ENCODE data around the gene AMOTL1.

The AMOTL1 gene

GRCh38 chr11:94741022-94741679 is 27.0 kb upstream of the AMOTL1 start:
- no peak for FAIRE-seq

GRCh38 chr11:94742665-94743064 is 25.5 kb upstream of the AMOTL1 start:
- no peak for FAIRE-seq

GRCh38 chr11:94746721-94747120 is 21.4 kb upstream of the AMOTL1 start:
- no peak for FAIRE-seq

GRCh38 chr11:94747146-94747545 is 21.0 kb upstream of the AMOTL1 start:
- FAIRE-seq: no peak

GRCh38 chr11:94747601-94748041 is 20.5 kb upstream of the AMOTL1 start:
- no peak for FAIRE-seq

- FAIRE-seq: no peak
Measured at GRCh38 chr11:94749369-94749768, 18.8 kb upstream of the AMOTL1 start.

GRCh38 chr11:94750319-94751217 is 17.6 kb upstream of the AMOTL1 start:
- no peak for FAIRE-seq

GRCh38 chr11:94751218-94751609 is 16.9 kb upstream of the AMOTL1 start:
- no peak for FAIRE-seq

- no peak for FAIRE-seq
Measured at GRCh38 chr11:94751786-94752185, 16.4 kb upstream of the AMOTL1 start.

- no peak for FAIRE-seq
Measured at GRCh38 chr11:94753630-94754029, 14.5 kb upstream of the AMOTL1 start.

- FAIRE-seq: no peak
Measured at GRCh38 chr11:94754335-94754734, 13.8 kb upstream of the AMOTL1 start.

GRCh38 chr11:94754819-94755218 is 13.3 kb upstream of the AMOTL1 start:
- no peak for FAIRE-seq

- FAIRE-seq: no peak
Measured at GRCh38 chr11:94755494-94755893, 12.7 kb upstream of the AMOTL1 start.

GRCh38 chr11:94757037-94757735 is 11.0 kb upstream of the AMOTL1 start:
- no peak for FAIRE-seq

- no peak for FAIRE-seq
Measured at GRCh38 chr11:94758666-94759065, 9.5 kb upstream of the AMOTL1 start.

GRCh38 chr11:94759522-94759921 is 8.6 kb upstream of the AMOTL1 start:
- FAIRE-seq: no peak

- no peak for FAIRE-seq
Measured at GRCh38 chr11:94760296-94760695, 7.9 kb upstream of the AMOTL1 start.

GRCh38 chr11:94762208-94762607 is 5.9 kb upstream of the AMOTL1 start:
- no peak for FAIRE-seq

GRCh38 chr11:94762995-94763394 is 5.2 kb upstream of the AMOTL1 start:
- no peak for FAIRE-seq

GRCh38 chr11:94766713-94767206 is 1.4 kb upstream of the AMOTL1 start:
- no peak for FAIRE-seq

GRCh38 chr11:94767291-94767690 is 865 bp upstream of the AMOTL1 start:
- no peak for FAIRE-seq

- FAIRE-seq: no peak
Measured at GRCh38 chr11:94768602-94769541, 716 bp downstream of the AMOTL1 start.
